MM.1S (cell line): ENCODE data around the gene R3HDM2.

Source experiments
- DNase-seq: peaks from one replicate; pipeline ENCODE4 v3.0.0-alpha.2; 2015
- H2AFZ ChIP-seq: fragments of 300-600 bp; sonication (generic); 2 replicates; pipeline ENCODE4 v1.6.0; 2016; ENCODE audit warnings: antibody characterized with exemption, low read length
- H3F3A ChIP-seq: fragments of 300-600 bp; sonication (generic); 2 replicates; pipeline ENCODE4 v1.6.1; 2016; ENCODE audit warnings: mild to moderate bottlenecking, antibody characterized with exemption, low read length, moderate library complexity, mixed read lengths; ENCODE audit not compliant: insufficient read depth
- H3K27ac ChIP-seq: fragments of 300-600 bp; sonication (generic); 2 replicates; pipeline ENCODE4 v1.5.1; 2016; ENCODE audit warnings: mild to moderate bottlenecking, low read length
- H3K27me3 ChIP-seq: fragments of 300-600 bp; sonication (generic); replicated peaks from 2 replicates; pipeline ENCODE4 v1.6.0; 2016; ENCODE audit warnings: low read length; ENCODE audit not compliant: insufficient read depth
- H3K36me3 ChIP-seq: fragments of 300-600 bp; sonication (generic); replicated peaks from 2 replicates; pipeline ENCODE4 v1.6.1; 2016; ENCODE audit warnings: mild to moderate bottlenecking, low read length, mixed read lengths; ENCODE audit not compliant: insufficient read depth
- H3K4me1 ChIP-seq: fragments of 300-600 bp; sonication (generic); 2 replicates; pipeline ENCODE4 v1.6.1; 2016; ENCODE audit warnings: low read length, mixed read lengths
- H3K4me2 ChIP-seq: fragments of 300-600 bp; sonication (generic); 2 replicates; pipeline ENCODE4 v1.6.0; 2016; ENCODE audit warnings: low read depth, low read length
- H3K4me3 ChIP-seq: fragments of 300-600 bp; sonication (generic); 2 replicates; pipeline ENCODE4 v1.5.1; 2016; ENCODE audit warnings: low read length, mixed read lengths
- H3K79me2 ChIP-seq: fragments of 300-600 bp; sonication (generic); 2 replicates; pipeline ENCODE4 v1.6.1; 2016; ENCODE audit warnings: mixed run types, low read length, mixed read lengths
- H3K9ac ChIP-seq: fragments of 300-600 bp; sonication (generic); 2 replicates; pipeline ENCODE4 v1.6.1; 2016; ENCODE audit warnings: low read length, mixed read lengths
- H3K9me2 ChIP-seq: fragments of 300-600 bp; sonication (generic); replicated peaks from 2 replicates; pipeline ENCODE4 v1.6.1; 2016; ENCODE audit warnings: mild to moderate bottlenecking, low read length, mixed read lengths; ENCODE audit not compliant: insufficient read depth
- H3K9me3 ChIP-seq: fragments of 300-600 bp; sonication (generic); replicated peaks from 2 replicates; pipeline ENCODE4 v1.6.1; 2016; ENCODE audit warnings: mild to moderate bottlenecking, low read length, mixed read lengths; ENCODE audit not compliant: insufficient read depth
- H4K20me1 ChIP-seq: fragments of 300-600 bp; sonication (generic); 2 replicates; pipeline ENCODE4 v1.6.1; 2016; ENCODE audit warnings: mild to moderate bottlenecking, low read length, moderate library complexity, mixed read lengths; ENCODE audit not compliant: insufficient read depth
- CTCF ChIP-seq: fragments of 300-600 bp; sonication (generic); IDR thresholded peaks from 2 replicates; pipeline ENCODE4 v1.5.1; 2016; ENCODE audit warnings: antibody characterized with exemption, low read length, mixed read lengths
- EZH2 ChIP-seq: fragments of 300-600 bp; sonication (generic); optimal IDR thresholded peaks from 2 replicates; pipeline ENCODE3; 2017; ENCODE audit warnings: low read depth, mild to moderate bottlenecking, antibody characterized with exemption, low read length, mixed read lengths
- EZH2phosphoT487 ChIP-seq: fragments of 300-600 bp; sonication (generic); IDR thresholded peaks from 2 replicates; pipeline ENCODE4 v1.6.1; 2018; ENCODE audit warnings: antibody characterized with exemption, low read length

Gene R3HDM2

GRCh38 chr12:57215668-57216013 lies 215.2 kb downstream of the R3HDM2 start:
- Histone ChIP-seq H3K79me2 (no peaks in the 10 kb centered on the region), H3K4me1 (peaks cover 17% of the 10 kb centered on the region)

GRCh38 chr12:57215065-57215464 lies 215.8 kb downstream of the R3HDM2 start:
- Histone ChIP-seq H3F3A (peaks cover 10% of the 10 kb centered on the region), H3K9me3 (no peaks in the 10 kb centered on the region), H4K20me1 (0 out of 2 replicates have a peak, but pooled peaks cover 4% of the 10 kb centered on the region), H3K4me3 (no peak overlapping the region), H3K4me2 (no peak overlapping the region), H3K4me1 (peaks cover 17% of the 10 kb centered on the region), H3K27ac (no peak overlapping the region), H3K36me3 (no peaks in the 10 kb centered on the region), H3K9ac (no peak overlapping the region), H3K27me3 (peaks cover 92% of the 10 kb centered on the region), H2AFZ (no peak overlapping the region), H3K9me2 (no peaks in the 10 kb centered on the region), H3K79me2 (no peaks in the 10 kb centered on the region)
- DNase-seq: no peak
- TF ChIP-seq EZH2 (no peak), CTCF (no peak), EZH2phosphoT487 (no peak)

More at GRCh38 chr12:57215668-57216013, 215.2 kb downstream of the R3HDM2 start:
- Histone ChIP-seq H3K27ac (no peak overlapping the region), H3K9me3 (no peaks in the 10 kb centered on the region), H3K9ac (no peak overlapping the region), H3F3A (peaks cover 10% of the 10 kb centered on the region), H3K9me2 (no peaks in the 10 kb centered on the region), H3K27me3 (peaks cover 92% of the 10 kb centered on the region), H2AFZ (no peak overlapping the region), H3K36me3 (no peaks in the 10 kb centered on the region), H3K4me2 (peak overlapping the region; percentile 96; the same call in 1 of the 2 replicates), H4K20me1 (0 out of 2 replicates have a peak, but pooled peaks cover 4% of the 10 kb centered on the region), H3K4me3 (0 out of 2 replicates have a peak overlapping the region, but pooled peaks have one; percentile 57)
- TF ChIP-seq CTCF: no peak
- no peak for TF ChIP-seq EZH2phosphoT487
- no peak for TF ChIP-seq EZH2
- DNase-seq: no peak

- Histone ChIP-seq H3F3A (peaks cover 10% of the 10 kb centered on the region), H3K4me2 (no peak overlapping the region)
Observed at GRCh38 chr12:57214398-57214781, 216.5 kb downstream of the R3HDM2 start.

More at GRCh38 chr12:57214398-57214781, 216.5 kb downstream of the R3HDM2 start:
- peak; percentile 48 for DNase-seq
- Histone ChIP-seq H3K79me2 (no peaks in the 10 kb centered on the region), H3K27me3 (peaks cover 92% of the 10 kb centered on the region), H3K9me2 (no peaks in the 10 kb centered on the region), H2AFZ (no peak overlapping the region), H4K20me1 (0 out of 2 replicates have a peak, but pooled peaks cover 4% of the 10 kb centered on the region), H3K27ac (no peak overlapping the region), H3K36me3 (no peaks in the 10 kb centered on the region), H3K9ac (no peak overlapping the region), H3K9me3 (no peaks in the 10 kb centered on the region), H3K4me3 (no peak overlapping the region), H3K4me1 (peaks cover 17% of the 10 kb centered on the region)
- peak; percentile 75 for TF ChIP-seq CTCF
- no peak for TF ChIP-seq EZH2phosphoT487
